ENCODE data around the gene PRKCA.
A peak's percentile ranks its signal among the peaks of the same experiment; 100 is the strongest.

Gene PRKCA

DNA sequence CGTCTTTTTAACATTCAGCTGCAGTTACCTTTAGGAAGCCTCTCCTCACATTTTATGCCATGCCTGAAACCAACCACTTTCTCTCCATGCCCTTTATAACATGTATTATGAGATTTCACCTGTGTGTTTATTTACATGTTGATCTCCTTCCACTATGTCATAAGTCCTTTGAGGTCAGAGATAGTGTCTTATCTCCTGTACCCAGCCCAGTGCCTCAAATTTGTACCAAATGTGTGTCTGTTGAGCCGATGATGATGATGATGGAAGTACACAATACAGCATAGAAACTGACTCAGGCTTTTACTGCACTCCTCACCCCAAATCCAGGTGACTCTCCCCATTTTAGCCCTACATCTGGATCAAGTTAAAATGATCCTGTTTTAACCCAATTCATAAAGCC is 353.0 kb downstream of the PRKCA start:
- no peak for DNase-seq (ENCODE audit: low read depth)

DNA sequence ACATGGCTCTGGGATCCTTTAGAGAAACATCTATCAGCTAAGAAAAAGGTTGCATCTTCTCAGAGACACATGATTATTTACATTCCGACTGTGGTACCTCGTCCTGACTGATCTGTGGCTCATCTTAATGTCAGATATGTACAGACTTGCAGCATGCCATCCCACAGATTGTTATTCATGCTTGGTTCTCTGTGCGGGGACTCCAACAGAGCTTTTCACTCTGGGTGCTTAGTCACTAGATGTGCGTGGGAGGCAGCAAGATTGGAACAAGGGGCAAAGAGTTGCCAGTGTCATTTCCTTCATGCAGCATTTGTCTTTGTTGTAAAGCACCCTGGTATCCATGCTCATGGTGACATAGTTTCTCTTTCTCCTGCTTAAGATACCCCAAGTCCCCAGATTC is 353.4 kb downstream of the PRKCA start:
- no peak for DNase-seq (ENCODE audit: low read depth)

DNA sequence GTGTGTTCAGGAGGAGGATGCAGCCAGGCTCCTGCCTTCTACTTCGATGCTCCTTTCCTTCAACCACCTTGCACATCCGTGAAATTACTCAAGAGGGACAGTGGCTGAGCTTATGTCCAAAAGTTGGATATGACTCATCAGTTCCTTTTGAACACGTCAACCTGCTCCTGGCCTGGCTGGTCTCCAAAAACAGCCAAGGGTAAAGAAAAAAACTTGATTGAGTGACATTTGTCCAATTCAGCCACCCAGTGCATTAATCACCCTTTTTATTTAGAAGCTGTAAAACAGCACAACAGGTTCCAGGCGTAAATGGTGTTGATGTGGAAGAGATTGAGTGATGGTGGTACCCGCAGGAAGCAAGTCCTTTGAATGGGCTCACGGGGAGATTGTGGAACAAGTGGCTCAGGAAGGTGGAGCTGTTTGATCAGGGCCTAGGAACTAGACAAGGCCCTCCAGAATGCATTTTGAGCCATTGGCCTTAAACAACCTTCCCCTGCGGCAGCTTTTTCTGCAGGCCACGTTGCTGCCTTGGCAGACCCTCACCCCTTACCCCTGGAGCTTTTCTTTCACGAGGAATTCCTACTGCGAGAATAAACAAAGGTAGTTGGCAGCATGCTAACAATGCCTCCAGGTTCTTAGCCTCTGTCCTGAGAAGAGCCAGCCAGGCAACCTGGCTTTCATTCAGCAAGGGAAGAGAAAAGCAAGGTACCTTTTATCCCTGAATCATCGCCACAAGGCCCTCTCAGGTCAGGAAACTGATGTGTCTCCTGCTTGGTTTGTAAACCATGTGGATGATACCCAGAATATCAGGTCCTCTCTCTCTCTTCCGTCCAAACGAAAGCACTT is 359.2 kb downstream of the PRKCA start:
- DNase-seq (ENCODE audit: low read depth), result no peak

DNA sequence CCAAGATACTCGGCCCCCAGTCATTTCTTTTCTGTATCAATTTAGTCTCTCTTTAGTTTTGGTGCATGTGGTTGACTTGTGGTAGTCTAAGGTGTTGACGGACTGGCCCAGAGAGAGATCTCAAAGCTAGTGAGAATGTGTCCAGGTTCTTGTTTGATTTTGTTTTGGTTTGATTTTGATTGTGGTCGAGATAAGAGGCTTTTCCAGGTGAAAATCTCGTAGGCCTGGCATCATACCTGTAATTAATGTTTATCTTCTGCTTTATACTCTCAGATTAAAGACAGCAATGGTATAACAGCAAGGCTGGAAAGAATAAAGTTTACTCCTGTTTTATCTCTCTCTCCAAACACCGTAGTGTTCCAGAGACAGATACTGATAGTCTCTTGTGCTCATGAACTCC is 360.1 kb downstream of the PRKCA start:
- no peak for DNase-seq (ENCODE audit: low read depth)

DNA sequence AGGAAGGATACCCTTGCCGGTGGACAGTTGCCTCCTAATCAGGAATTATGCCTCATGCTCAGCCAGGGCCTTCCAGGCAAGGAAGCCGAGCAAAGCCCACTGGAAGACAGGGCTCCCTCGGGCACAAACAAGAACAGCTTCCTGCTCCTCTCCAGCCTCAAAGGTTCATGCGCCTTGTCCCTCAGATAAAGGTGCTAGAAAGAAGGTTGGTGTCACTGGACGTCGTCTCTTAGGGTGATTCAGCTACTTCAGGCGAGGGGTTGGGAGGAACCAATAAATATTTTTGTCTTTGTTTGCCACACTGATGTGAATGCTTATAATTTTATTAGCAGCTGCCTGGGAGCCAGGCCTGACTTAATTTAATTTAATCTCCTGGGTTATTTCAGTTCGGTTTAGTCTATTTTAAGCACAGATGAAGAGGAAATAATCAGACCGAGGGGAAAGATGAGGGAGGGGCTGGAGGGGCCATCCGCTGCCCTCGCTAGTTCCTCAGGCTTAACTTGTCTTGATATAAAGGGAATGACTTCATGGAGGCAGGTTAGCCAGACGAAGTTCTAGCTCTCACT is 360.7 kb downstream of the PRKCA start:
- no peak for DNase-seq (ENCODE audit: low read depth)

DNA sequence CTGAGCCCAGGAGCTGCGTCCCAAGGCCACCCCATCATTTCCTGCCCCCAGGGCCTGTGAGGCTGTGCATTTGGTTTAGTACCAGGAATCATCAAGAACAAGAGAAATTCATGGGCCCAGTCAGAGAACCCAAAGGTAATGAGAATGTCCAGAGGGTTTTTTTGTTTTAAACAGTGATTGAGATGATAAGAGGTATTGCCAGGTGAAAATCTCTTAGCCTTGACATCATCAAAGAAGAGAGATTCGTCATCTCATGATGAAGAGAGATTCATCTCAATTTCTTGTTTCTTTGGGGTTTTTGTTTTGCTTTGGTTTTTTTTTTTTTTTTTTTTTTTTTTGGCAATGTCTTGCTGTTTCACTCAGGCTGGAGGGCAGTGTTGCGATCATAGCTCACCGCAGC is 361.9 kb downstream of the PRKCA start:
- DNase-seq (ENCODE audit: low read depth), result no peak

DNA sequence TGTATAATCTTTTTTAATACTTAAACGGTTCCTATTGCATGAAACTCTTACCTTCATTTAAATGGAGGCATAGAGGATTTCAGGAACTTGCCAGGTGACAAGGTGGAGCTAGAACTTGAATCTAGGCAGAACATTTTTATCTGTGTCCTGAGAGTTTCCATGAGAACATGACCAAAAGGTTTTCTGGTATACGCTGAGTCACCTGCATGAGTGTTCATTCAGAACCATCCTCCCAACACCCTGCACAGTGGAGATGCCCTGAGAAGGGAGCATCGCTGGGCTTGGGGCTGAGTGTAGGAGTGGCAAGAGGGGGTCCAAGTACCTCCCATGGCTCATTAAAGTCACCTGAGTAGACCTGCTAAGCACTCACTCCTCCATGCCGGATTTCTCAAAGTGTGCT is 362.8 kb downstream of the PRKCA start:
- DNase-seq (ENCODE audit: low read depth), result no peak

DNA sequence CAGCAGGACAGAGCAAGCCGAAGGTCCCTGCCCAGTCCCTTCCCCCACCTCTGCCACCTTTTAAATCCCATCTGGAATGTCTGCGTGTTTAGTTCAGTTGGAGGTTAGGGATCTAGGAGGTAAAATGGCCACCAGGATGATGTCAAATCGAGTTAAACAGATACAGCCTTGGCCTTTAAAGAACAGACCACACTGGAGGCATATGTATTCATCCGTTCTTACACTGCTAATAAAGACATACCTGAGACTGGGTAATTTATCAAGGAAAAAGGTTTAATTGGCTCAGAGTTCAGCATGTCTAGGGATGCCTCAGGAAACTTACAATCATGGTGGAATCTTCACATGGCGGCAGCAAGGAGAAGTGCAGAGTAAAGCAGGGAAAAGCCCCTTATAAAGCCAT is 364.7 kb downstream of the PRKCA start:
- no peak for DNase-seq (ENCODE audit: low read depth)

DNA sequence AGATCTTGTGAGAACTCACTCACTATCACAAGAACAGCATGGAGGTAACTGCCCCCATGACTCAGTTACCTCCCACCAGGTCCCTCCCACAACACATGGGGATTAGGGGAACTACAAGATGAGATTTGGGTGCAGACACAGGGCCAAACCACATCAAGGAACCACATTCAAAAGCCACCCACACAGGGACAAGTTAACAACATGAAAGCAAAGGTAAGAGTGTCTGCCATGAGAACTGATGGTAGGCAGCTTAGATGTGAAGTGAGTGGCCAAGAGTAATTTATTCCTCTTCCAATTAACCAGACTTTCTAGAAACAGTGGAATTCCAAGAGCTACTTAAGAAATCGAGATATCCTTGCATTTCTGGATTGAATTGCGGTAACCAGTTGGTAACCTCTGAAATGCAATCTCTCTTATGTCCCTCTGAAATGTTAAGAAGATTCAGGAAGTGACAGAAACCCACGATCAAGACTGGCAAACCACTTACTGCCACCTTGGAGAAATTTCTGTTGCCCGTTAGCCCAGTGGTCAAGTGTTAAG is 365.1 kb downstream of the PRKCA start:
- DNase-seq (ENCODE audit: low read depth), result peak; percentile 24

DNA sequence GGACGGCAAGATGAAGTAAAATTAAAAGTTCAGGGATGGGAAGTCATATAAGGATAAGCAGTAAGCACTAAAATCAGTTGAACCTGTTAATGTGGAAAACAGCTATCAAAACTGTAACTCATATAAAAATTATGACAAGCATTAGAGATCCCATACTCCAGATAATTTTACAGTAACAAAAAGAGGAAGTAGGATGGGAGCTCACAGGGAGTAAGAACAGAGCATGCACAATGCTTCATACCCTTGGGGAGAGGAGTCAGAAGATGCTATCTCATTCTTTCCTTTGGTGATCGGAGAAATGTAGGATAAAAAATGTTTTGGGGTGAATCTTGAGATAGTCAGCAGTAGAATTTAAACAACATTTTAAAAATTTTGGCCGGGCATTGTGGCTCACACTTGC is 367.8 kb downstream of the PRKCA start:
- DNase-seq (ENCODE audit: low read depth), result no peak

DNA sequence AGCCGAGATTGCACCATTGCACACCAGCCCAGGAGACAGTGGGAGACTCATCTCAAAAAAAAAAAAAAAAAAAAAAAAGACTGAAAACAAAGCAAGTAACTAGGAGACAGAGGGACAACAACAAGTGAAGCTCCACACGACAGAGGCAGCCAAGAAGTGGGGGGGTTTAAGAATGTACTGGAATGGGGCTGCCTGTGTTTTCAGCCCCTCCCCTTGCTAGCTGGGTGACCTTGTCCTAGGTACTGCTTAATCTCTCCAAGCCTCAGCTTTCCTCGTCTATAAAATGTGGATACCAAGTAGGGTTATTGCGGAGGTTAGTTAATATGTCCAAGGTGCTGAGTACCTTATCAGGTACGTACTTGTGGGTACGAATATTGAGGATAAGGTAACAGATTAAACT is 368.7 kb downstream of the PRKCA start:
- no peak for DNase-seq (ENCODE audit: low read depth)

DNA sequence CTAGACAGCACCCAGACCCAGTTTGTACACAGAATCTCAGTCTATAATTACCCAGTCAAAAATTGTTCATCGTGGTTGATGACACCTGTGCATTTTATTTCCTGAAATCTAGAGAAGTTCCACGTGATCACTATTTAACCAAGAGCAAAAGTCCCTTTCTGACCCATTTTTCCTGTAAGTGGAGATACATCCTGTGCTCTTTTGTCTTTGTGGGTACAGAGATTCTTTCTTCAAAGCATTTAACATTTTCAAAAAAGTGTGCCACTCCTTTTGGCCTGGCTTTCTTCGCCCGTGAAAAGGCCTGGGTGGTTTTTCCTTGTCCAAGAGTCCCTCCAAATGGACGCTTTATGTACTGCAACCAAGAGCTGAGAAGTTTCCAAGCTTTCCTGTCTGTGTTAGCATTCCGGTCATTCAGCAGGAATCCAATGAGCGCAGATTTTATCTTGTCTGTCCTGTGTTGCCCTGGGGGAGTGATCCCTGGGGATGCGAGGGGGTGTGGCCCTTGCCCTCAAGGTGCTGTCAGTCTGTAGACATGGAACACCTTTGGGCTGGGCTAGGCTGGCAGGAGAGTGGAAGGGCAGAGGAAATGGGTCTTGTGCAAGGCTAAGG is 371.4 kb downstream of the PRKCA start:
- peak; percentile 29 for DNase-seq (ENCODE audit: low read depth)

DNA sequence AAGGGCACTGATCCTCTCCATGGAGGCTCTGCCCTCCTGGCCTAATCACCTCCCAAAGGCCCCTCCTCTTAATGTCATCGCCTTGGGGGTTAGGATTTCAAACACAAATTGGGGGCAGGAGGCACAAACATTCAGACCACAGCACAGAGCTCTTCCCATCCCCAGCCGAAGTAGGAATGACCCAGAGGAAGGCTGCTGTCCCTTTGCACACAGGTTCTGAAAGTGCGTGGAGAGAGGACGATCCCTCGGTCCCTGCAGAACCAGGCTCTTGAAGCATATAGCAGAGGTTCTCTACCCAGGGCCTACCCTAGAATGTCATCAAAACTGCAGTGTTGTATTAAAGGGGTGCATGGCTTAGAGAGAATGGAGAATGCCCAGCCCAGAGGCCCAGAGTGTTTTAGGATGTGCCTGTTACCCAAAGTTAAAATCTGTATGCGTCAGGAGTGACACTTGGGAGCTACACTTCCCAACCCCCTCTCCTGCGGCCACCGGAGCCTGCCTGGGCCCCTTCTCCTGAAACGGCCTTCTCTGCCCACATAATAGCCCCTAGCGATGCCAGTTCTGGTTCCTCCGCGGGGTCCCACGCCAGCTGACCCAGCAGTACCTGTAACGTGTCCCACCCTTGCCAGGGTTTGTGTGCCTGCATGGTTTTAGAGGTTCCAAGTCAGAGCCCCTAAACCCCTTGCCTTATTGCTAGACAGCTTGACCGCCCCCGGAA is 373.0 kb downstream of the PRKCA start:
- no peak for DNase-seq (ENCODE audit: low read depth)

DNA sequence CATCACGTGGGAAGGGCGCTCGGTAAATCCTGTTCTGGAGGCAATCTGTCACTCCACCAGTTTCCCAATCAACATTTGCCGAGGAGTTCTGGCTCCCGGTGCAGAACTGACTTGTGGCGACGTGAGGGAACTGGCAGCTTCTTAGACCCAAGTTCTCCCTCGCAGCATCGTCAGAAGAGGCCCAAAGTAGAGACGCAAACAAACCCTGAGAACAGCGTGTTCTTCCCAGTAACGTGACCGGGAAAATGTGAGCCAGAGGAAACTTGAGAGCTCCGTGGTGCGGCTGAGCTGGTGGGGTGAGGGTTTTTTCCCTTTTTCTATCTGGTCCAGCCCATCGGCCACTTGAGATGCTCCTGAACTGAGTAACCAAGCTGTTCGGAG is 373.6 kb downstream of the PRKCA start:
- no peak for DNase-seq (ENCODE audit: low read depth)

DNA sequence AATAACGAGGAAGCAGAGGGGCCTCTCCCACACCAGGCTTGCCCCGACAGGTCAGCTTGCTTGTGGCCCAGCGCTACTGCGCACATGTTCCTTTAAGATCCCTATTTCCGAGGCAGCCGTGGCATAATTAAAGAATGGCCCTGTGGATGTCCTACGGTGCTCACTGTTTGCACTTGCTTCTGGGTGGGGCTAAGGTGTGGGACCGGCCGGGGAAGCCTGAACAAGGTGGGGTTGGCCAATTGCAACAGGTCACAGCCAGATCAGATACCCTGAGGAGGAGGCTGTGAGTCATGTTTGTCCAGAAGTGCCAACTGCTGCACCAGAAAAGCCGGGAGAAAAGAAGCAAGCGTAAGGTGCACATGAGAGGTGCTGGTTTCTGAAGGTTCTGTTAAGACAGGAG is 374.0 kb downstream of the PRKCA start:
- no peak for DNase-seq (ENCODE audit: low read depth)

DNA sequence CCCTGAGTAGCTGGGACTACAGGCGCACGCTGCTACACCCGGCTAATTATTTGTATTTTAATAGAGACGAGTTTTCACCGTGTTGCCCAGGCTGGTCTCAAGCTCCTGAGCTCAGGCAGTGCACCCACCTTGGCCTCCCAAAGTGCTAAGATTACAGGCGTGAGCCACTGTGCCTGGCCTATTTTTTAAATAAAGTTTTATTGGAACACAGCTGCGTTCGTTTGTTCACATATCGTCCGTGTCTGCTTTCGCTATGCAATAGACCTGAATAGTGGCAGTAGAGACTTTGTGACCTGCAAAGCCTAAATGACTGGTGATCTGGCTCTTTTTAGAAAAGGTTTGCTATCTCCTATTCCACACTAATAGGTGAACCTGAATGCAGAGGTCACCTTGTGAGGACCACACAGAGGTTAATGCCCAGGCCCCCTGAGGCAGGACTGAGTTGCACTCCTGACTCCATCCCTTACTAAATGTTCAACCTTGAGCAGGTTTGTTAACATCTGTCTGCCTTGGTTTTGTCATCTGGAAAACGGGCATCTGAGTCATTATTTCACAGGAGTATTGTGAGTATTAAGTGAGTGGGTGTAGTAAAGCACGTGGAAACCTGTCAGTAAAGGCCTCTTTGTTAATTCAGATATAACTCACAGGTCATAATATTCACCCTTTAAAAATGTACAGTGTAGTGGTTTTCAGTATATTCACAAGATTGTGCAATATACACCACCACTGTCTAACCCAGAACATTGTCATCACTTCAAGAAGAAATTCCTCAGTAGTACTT is 375.0 kb downstream of the PRKCA start:
- no peak for DNase-seq (ENCODE audit: low read depth)

DNA sequence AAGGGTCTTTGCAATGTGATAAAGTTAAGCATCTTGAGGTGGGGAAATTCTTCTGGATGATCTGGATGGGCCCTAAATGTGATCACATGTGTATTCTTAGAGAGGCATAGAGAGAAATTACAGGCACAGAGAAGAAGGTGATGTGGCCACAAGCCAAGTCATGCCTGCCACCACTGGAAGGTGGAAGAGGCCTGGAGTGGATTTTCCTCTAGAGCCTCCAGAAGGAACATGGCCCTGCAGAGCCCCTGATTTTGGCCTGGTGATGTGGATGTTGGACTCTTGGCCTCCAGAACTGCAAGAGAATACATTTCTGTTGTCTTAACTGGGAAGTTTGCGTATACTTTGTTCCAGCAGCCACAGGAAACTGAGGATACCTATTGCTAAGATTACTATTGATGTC is 375.6 kb downstream of the PRKCA start:
- no peak for DNase-seq (ENCODE audit: low read depth)

DNA sequence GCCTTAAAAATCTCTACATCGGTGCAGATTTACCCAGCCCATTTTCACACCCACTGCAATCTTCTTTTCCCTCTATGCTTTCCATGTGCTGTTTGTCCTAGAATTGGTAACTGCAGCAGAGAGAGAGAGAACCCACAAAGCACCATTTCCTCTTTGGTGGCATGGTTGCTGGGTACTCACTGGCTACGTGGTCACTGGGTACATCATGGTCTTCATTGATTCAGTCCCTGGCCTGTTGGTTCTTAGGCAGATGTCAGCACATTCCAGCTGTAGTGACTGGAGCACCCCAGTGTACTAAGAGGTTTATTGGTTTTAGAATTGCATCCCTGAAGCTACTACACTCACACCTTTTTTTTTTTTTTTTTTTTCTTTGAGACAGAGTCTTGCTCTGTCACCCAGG is 376.4 kb downstream of the PRKCA start:
- no peak for DNase-seq (ENCODE audit: low read depth)

DNA sequence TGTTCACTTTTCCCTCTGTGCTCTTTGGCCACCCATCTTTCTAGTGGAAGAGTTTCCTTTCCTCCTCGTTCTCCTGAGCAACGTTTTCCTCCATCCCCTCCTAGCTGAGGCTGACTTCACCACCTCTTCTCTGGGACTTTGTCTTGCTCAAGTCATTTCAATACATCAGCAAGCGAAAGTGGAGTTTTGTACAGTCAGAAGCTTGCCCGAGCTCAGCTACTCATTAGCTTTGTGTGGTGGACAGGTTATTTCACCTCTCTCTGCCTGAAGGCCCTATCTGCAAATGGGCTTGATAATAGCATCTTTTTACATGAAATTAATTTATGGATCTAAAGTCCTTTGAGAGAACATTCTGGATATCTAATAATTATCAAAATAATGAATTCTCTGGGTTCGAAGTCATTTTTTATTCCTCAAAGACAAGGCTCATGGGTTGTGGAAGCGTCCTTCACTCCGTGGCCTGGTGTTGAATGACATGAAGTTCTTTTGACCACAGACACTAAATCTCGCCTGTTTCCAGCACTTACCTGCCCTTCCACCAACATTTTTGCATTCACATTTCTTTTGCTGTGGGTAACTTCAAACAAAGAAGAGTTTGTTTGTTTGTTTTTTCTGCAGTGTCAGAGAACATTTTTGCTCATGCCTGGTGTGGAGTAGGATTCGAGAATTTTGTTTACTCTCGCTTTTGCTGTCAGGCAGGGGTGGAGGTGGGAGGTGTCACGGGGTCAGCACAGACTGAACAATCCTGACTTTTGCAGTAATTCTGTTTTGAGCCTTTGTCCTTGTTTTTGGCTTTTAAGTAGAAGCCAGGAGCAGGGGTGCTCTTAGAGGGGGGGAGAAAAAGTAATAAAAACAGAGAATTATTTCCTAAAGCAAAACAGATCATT is 377.5 kb downstream of the PRKCA start:
- no peak for DNase-seq (ENCODE audit: low read depth)

DNA sequence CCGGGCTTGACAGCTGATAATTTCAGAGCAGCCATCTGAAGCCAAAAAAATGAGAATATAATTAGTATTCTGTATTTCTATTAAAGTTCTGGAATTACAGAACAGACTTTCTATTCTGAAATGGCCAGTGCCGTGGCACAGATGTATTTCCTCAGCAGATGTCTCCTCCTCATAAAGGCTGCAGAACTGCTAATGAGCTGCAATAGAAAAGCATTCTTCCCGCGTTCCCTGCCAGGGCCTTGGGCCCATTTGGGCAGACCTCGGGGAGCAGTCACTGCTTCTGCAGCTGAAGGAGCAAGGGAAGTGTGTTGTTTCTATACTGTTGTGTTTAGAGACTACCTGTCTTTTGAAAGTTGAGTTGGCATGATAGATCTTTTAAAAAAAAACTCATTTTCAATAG is 379.9 kb downstream of the PRKCA start:
- no peak for DNase-seq (ENCODE audit: low read depth)

DNA sequence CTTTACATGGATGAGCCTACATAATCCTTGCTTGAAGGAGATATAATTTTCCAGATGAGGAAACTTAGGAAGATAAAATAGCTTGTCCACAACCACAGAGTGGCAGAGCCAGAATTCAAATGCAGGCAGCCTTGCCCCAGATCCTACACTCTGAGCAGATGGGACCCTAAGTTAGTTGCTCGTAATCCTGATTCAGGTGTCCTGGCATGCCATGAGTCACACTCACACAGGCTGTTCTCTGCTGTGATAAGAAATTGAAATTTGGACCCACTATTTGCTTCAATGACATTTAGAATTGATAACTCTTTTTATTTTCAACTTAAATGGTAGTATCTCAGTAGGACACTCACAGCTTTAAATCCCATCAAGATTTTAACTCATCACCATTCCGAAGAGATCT is 381.8 kb downstream of the PRKCA start:
- DNase-seq (ENCODE audit: low read depth), result no peak
